ENCODE results near the gene ERC1.
"Not testable (repeated sequence)": the region's sequence is repeated elsewhere in the genome, so short reads cannot be mapped to it uniquely, and the experiment has no call there.

ERC1 gene

GRCh38 chr12:1130164-1130563, 139.1 kb downstream of the ERC1 start:
- no peak for DNase-seq (ENCODE audit: low spot score)

- DNase-seq (ENCODE audit: low spot score): no peak
Measured at GRCh38 chr12:1130571-1130970, 139.5 kb downstream of the ERC1 start.

GRCh38 chr12:1131811-1132224, 140.8 kb downstream of the ERC1 start:
- DNase-seq (ENCODE audit: low spot score): no peak

GRCh38 chr12:1132311-1132710, 141.3 kb downstream of the ERC1 start:
- DNase-seq (ENCODE audit: low spot score): no peak

- no peak for DNase-seq (ENCODE audit: low spot score)
Measured at GRCh38 chr12:1138691-1139090, 147.7 kb downstream of the ERC1 start.

GRCh38 chr12:1146758-1147157, 155.7 kb downstream of the ERC1 start:
- not testable (repeated sequence) for DNase-seq (ENCODE audit: low spot score)

- DNase-seq (ENCODE audit: low spot score): no peak
Measured at GRCh38 chr12:1147821-1148220, 156.8 kb downstream of the ERC1 start.

- no peak for DNase-seq (ENCODE audit: low spot score)
Measured at GRCh38 chr12:1157046-1157445, 166.0 kb downstream of the ERC1 start.

- no peak for DNase-seq (ENCODE audit: low spot score)
Measured at GRCh38 chr12:1161197-1161596, 170.2 kb downstream of the ERC1 start.

GRCh38 chr12:1162081-1162760, 171.2 kb downstream of the ERC1 start:
- DNase-seq (ENCODE audit: low spot score): no peak

- no peak for DNase-seq (ENCODE audit: low spot score)
Measured at GRCh38 chr12:1167784-1168183, 176.8 kb downstream of the ERC1 start.

GRCh38 chr12:1170411-1170810, 179.4 kb downstream of the ERC1 start:
- no peak for DNase-seq (ENCODE audit: low spot score)

- DNase-seq (ENCODE audit: low spot score): no peak
Measured at GRCh38 chr12:1171657-1172408, 180.8 kb downstream of the ERC1 start.

- no peak for DNase-seq (ENCODE audit: low spot score)
Measured at GRCh38 chr12:1173781-1174617, 183.0 kb downstream of the ERC1 start.

GRCh38 chr12:1174659-1175058, 183.6 kb downstream of the ERC1 start:
- DNase-seq (ENCODE audit: low spot score): no peak

GRCh38 chr12:1176191-1176590, 185.2 kb downstream of the ERC1 start:
- no peak for DNase-seq (ENCODE audit: low spot score)

- no peak for DNase-seq (ENCODE audit: low spot score)
Measured at GRCh38 chr12:1179128-1179527, 188.1 kb downstream of the ERC1 start.

GRCh38 chr12:1182069-1182468, 191.0 kb downstream of the ERC1 start:
- DNase-seq (ENCODE audit: low spot score): no peak

GRCh38 chr12:1184402-1184801, 193.4 kb downstream of the ERC1 start:
- peak; percentile 43 for DNase-seq (ENCODE audit: low spot score)

GRCh38 chr12:1185460-1186182, 194.6 kb downstream of the ERC1 start:
- no peak for DNase-seq (ENCODE audit: low spot score)

- no peak for DNase-seq (ENCODE audit: low spot score)
Measured at GRCh38 chr12:1186298-1186697, 195.3 kb downstream of the ERC1 start.

- DNase-seq (ENCODE audit: low spot score): no peak
Measured at GRCh38 chr12:1188016-1188415, 197.0 kb downstream of the ERC1 start.

All from hepatic stellate cell (primary cell).